Calu3 (cell line): Measurements from ENCODE around the gene ZFYVE19. TPM values are rescaled to one million over a fixed set of nuclear protein-coding genes. Genes with fewer than 3 reads are reported as not detected.

Experiments used
- Bru-seq: library from RNA; stranded (reverse); fragments of 400-500 nt; gene quantifications from one replicate; lab custom pipeline; 2021; lab: Mats Ljungman, UMichigan
- BruChase-seq, 2 experiments: library from RNA; stranded (reverse); fragments of 400-500 nt; gene quantifications; one replicate each; lab custom pipeline; 2021; lab: Mats Ljungman, UMichigan
- BruUV-seq: library from RNA; stranded (reverse); fragments of 400-500 nt; replicated peaks from 2 replicates; lab custom pipeline; 2021; lab: Mats Ljungman, UMichigan
- CTCF ChIA-PET: fragments of 300-600 bp; sonication (Branson Sonifier 250); formaldehyde crosslinking; loops from one replicate; lab custom pipeline; 2022; ENCODE audit warnings: antibody characterized with exemption; lab: Charles Lee
- DNase-seq: peaks from one replicate; pipeline ENCODE4 v3.0.0; 2022
- H3K27ac Mint-ChIP-seq: one replicate; pipeline ENCODE4 v1.8.0; 2022; ENCODE audit warnings: mixed read lengths; ENCODE audit not compliant: unreplicated experiment
- H3K27me3 Mint-ChIP-seq: one replicate; pipeline ENCODE4 v1.8.0; 2022; ENCODE audit warnings: mixed read lengths; ENCODE audit not compliant: unreplicated experiment
- H3K36me3 Mint-ChIP-seq: one replicate; pipeline ENCODE4 v1.8.0; 2022; ENCODE audit warnings: mild to moderate bottlenecking, moderate library complexity, mixed read lengths; ENCODE audit not compliant: insufficient read depth, unreplicated experiment
- H3K4me1 Mint-ChIP-seq: one replicate; pipeline ENCODE4 v1.8.0; 2022; ENCODE audit warnings: mild to moderate bottlenecking, low read depth, mixed read lengths; ENCODE audit not compliant: unreplicated experiment
- H3K4me3 Mint-ChIP-seq: one replicate; pipeline ENCODE4 v1.8.0; 2022; ENCODE audit warnings: mild to moderate bottlenecking, low read depth, moderate library complexity, mixed read lengths; ENCODE audit not compliant: unreplicated experiment
- H3K9me3 Mint-ChIP-seq: one replicate; pipeline ENCODE4 v1.8.0; 2022; ENCODE audit warnings: low read depth, mixed read lengths; ENCODE audit not compliant: unreplicated experiment
- CTCF ChIP-seq: fragments of 200-600 bp; IDR thresholded peaks from one replicate; pipeline ENCODE4 v1.8.0; 2022; ENCODE audit warnings: antibody characterized with exemption; ENCODE audit not compliant: unreplicated experiment
- intact Hi-C: fragments of 100-400 bp; cut with micrococcal nuclease; formaldehyde crosslinking; loops from one replicate; pipeline ENCODE4 v1.10.0; 2022; ENCODE audit not compliant: unreplicated experiment
- long read RNA-seq: library from polyadenylated mRNA; stranded (forward); transcript quantifications from one replicate; pipeline ENCODE4 v2.0.0, GENCODE V29; 2022
- total RNA-seq: library from RNA; stranded (reverse); gene quantifications from 2 replicates; pipeline ENCODE4 v1.2.3, GENCODE V29; 2022

The ZFYVE19 gene
- total RNA-seq (13.9 and 14.9 TPM in 2 replicates), Bru-seq, nascent RNA (percentile 43 among the genes with signal in this experiment), BruChase-seq, experiment 1, labeled RNA remaining after a 6-hour chase (percentile 60 among the genes with signal in this experiment), BruChase-seq, experiment 2, labeled RNA remaining after a 2-hour chase (percentile 56 among the genes with signal in this experiment)
- long read RNA-seq, partial matches to known transcripts, result 7 of 14 reads
- long read RNA-seq, other reads (novel, unspliced or antisense), result 4 of 14 reads

- no peak for TF ChIP-seq CTCF
- Mint-ChIP-seq H3K36me3 (peaks cover 13% of the 10 kb centered on the region), H3K27ac (peak within 1 kb of the TSS; percentile 67), H3K9me3 (no peaks in the 10 kb centered on the region), H3K27me3 (no peaks in the 10 kb centered on the region), H3K4me1 (no peaks in the 10 kb centered on the region), H3K4me3 (peak within 1 kb of the TSS; percentile 90)
- CTCF ChIA-PET, result interaction anchor here (0.5 to 1.0 kb wide), 2 partner anchors 11 to 50 kb away, joined by 3 to 4 read pairs; no protein-coding TSS in a partner anchor
- intact Hi-C loops, result no loop called here
- peak; percentile 88 for DNase-seq
- BruUV-seq, result TSS peak; percentile 73
Measured at GRCh38 chr15:40807028-40807887, at the start of gene ZFYVE19, which contains the start of gene DNAJC17. Gene ZFYVE19, plus strand, starts transcription at chr15:40807089. Its CDS starts 501 bp downstream, at chr15:40807590. Gene DNAJC17, minus strand, starts transcription at chr15:40807473. Its CDS starts 27 bp downstream, at chr15:40807446.

- no peak for DNase-seq
- no peak for TF ChIP-seq CTCF
- H3K4me3 Mint-ChIP-seq, result no peak overlapping the region
- H3K36me3 Mint-ChIP-seq, result peaks cover 21% of the 10 kb centered on the region
- no peak overlapping the region for H3K27ac Mint-ChIP-seq
- BruUV-seq, result no TSS peak
- H3K27me3 Mint-ChIP-seq, result no peaks in the 10 kb centered on the region
- intact Hi-C loops, result no loop called here
- H3K9me3 Mint-ChIP-seq, result no peaks in the 10 kb centered on the region
- CTCF ChIA-PET, result no interaction called here
- no peaks in the 10 kb centered on the region for H3K4me1 Mint-ChIP-seq
Measured at GRCh38 chr15:40759961-40760360, 46.9 kb upstream of the ZFYVE19 start.

GRCh38 chr15:40762919-40763800 is 43.7 kb upstream of the ZFYVE19 start:
- no TSS peak for BruUV-seq
- Mint-ChIP-seq H3K36me3 (peaks cover 12% of the 10 kb centered on the region), H3K9me3 (no peaks in the 10 kb centered on the region), H3K4me1 (no peaks in the 10 kb centered on the region), H3K27ac (no peak overlapping the region), H3K4me3 (peak overlapping the region; percentile 60), H3K27me3 (no peaks in the 10 kb centered on the region)
- CTCF ChIA-PET, result no interaction called here
- intact Hi-C loops, result no loop called here
- DNase-seq, result peak; percentile 33
- no peak for TF ChIP-seq CTCF
